Measurements from ENCODE around the gene BCCIP.

BCCIP gene

DNA sequence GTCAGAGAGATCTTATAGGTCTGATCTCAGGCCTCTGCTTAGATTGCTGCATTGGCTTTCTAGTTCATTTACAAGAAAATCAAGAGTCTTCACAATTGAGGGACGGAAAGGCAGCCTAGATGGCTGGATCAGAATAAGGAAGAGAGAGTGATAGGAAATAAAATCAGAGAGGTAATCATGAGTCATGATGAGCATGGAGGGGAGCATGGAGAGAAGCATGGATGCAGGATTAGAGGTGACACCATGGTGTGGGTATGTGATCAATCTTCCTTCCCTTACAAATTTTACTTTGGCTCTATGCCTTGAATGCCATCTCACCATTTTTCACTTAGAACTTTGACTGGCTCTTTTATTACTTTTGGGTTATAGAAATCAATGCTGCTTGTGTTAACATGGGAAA lies 1.4 kb downstream of the BCCIP start:
- H3K9ac ChIP-seq (ENCODE audit: low read length), result peak overlapping the region; percentile 99
- no peak overlapping the region for H2BK15ac ChIP-seq (ENCODE audit: low read depth, poor library complexity, severe bottlenecking)
- no peaks in the 10 kb centered on the region for H3K9me3 ChIP-seq (ENCODE audit: control insufficient read depth, low read length)
- no peak overlapping the region for H4K8ac ChIP-seq (ENCODE audit: low read length)
- H2AK5ac ChIP-seq (ENCODE audit: low read length, severe bottlenecking), result no peak overlapping the region
- peak overlapping the region in 1 of 2 experiments; percentile 100 for H3K4me3 ChIP-seq (ENCODE audit: insufficient read depth in 1 of 2, low read depth in 1 of 2, low read length in 2 of 2)
- no peak overlapping the region for H4K91ac ChIP-seq (ENCODE audit: low read length)
- no peaks in the 10 kb centered on the region for H3K27me3 ChIP-seq (ENCODE audit: control insufficient read depth in 1 of 2, insufficient read depth in 1 of 2, low read length in 2 of 2)
- H2BK12ac ChIP-seq (ENCODE audit: low read length in 2 of 2), result no peak overlapping the region
- H3K4me1 ChIP-seq (ENCODE audit: control insufficient read depth, insufficient read depth, low read depth, low read length), result peaks cover 9% of the 10 kb centered on the region
- no peak overlapping the region for H3K4ac ChIP-seq (ENCODE audit: low read depth in 1 of 2, low read length in 2 of 2)
- no peak overlapping the region for H3K14ac ChIP-seq (ENCODE audit: low read length in 2 of 2)
- H3K4me2 ChIP-seq (ENCODE audit: low read length, poor library complexity, severe bottlenecking), result peak overlapping the region; percentile 90
- H2BK120ac ChIP-seq (ENCODE audit: low read depth, low read length), result no peak overlapping the region
- H3K79me1 ChIP-seq (replicated peaks; ENCODE audit: low read length, poor library complexity, severe bottlenecking), result peaks cover 31% of the 10 kb centered on the region
- H3K23ac ChIP-seq (ENCODE audit: low read length in 2 of 2), result no peak overlapping the region
- H3K18ac ChIP-seq (ENCODE audit: low read depth in 1 of 2, low read length in 2 of 2), result no peak overlapping the region
- peaks cover 4 to 38% of the 10 kb centered on the region in 2 experiments for H3K36me3 ChIP-seq (ENCODE audit: control insufficient read depth in 1 of 2, insufficient read depth in 2 of 2, low read depth in 1 of 2, low read length in 2 of 2)
- WGBS, result 68% methylated on average over 1 of the region's 1 CpG
- H2AFZ ChIP-seq (ENCODE audit: low read depth, low read length), result no peak overlapping the region
- H2BK5ac ChIP-seq (ENCODE audit: low read depth, low read length, poor library complexity, severe bottlenecking), result no peak overlapping the region
- H3K27ac ChIP-seq (ENCODE audit: low read length, poor library complexity, severe bottlenecking), result no peak overlapping the region
- DNase-seq, result peak; percentile 22

DNA sequence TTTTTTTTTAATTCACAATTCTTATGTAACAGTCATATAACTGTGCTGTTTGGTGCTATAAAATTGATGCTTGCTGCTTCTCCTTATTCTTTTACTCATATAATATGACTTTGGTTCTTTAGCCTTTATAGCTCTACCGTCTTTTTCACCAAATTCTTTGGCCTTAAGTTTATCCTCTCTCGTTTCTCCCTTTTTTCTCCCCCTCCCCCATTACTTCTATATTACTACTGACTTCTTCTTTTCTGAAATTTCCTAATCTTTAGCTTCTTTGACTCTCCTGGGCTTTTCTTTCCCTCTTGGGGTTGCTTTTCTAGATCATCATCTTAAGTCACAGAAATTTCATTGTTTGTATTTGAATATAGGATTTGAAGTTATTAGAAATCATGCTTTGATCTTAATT lies 3.8 kb downstream of the BCCIP start:
- Histone ChIP-seq H2BK12ac (ENCODE audit: low read length in 2 of 2) (no peak overlapping the region), H3K4me3 (ENCODE audit: insufficient read depth in 1 of 2, low read depth in 1 of 2, low read length in 2 of 2) (no peak overlapping the region), H3K14ac (ENCODE audit: low read length in 2 of 2) (no peak overlapping the region), H3K9ac (ENCODE audit: low read length) (no peak overlapping the region), H3K4ac (ENCODE audit: low read depth in 1 of 2, low read length in 2 of 2) (no peak overlapping the region), H2AFZ (ENCODE audit: low read depth, low read length) (no peak overlapping the region), H2BK15ac (ENCODE audit: low read depth, poor library complexity, severe bottlenecking) (no peak overlapping the region), H3K4me1 (ENCODE audit: control insufficient read depth, insufficient read depth, low read depth, low read length) (peaks cover 4% of the 10 kb centered on the region), H3K23ac (ENCODE audit: low read length in 2 of 2) (no peak overlapping the region), H2AK5ac (ENCODE audit: low read length, severe bottlenecking) (no peak overlapping the region), H3K27ac (ENCODE audit: low read length, poor library complexity, severe bottlenecking) (no peak overlapping the region), H3K4me2 (ENCODE audit: low read length, poor library complexity, severe bottlenecking) (no peak overlapping the region), H3K9me3 (ENCODE audit: control insufficient read depth, low read length) (no peaks in the 10 kb centered on the region), H3K27me3 (ENCODE audit: control insufficient read depth in 1 of 2, insufficient read depth in 1 of 2, low read length in 2 of 2) (no peaks in the 10 kb centered on the region), H2BK5ac (ENCODE audit: low read depth, low read length, poor library complexity, severe bottlenecking) (no peak overlapping the region), H4K91ac (ENCODE audit: low read length) (no peak overlapping the region), H3K36me3 (ENCODE audit: control insufficient read depth in 1 of 2, insufficient read depth in 2 of 2, low read depth in 1 of 2, low read length in 2 of 2) (peaks cover 4 to 62% of the 10 kb centered on the region in 2 experiments), H3K18ac (ENCODE audit: low read depth in 1 of 2, low read length in 2 of 2) (no peak overlapping the region), H3K79me1 (replicated peaks; ENCODE audit: low read length, poor library complexity, severe bottlenecking) (peaks cover 23% of the 10 kb centered on the region), H2BK120ac (ENCODE audit: low read depth, low read length) (no peak overlapping the region), H4K8ac (ENCODE audit: low read length) (no peak overlapping the region)
- DNase-seq, result no peak
- WGBS, result 97% methylated on average over 2 of the region's 2 CpGs

DNA sequence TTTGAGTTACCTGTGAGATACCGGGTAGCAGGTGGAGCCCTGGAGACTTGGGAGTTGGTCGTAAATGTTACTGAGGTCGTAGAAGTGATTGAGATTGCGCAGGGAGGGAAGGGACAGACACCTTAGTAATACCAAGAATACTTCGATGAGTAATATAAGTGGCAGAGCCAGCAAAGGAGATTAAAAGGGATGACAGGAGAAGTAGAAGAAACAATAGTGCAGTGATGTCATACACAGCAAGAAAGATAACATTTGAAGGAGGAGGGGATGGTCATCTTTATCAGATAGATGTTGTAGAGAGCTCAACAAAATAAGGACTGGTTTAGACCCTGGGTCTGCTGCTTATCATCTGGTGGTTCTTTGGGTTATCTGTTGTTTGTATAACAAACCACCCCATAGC lies 5.0 kb downstream of the BCCIP start:
- H4K91ac ChIP-seq (ENCODE audit: low read length), result no peak overlapping the region
- DNase-seq, result no peak
- no peak overlapping the region for H3K4me3 ChIP-seq (ENCODE audit: insufficient read depth in 1 of 2, low read depth in 1 of 2, low read length in 2 of 2)
- no peak overlapping the region for H3K4ac ChIP-seq (ENCODE audit: low read depth in 1 of 2, low read length in 2 of 2)
- H3K14ac ChIP-seq (ENCODE audit: low read length in 2 of 2), result no peak overlapping the region
- H2BK5ac ChIP-seq (ENCODE audit: low read depth, low read length, poor library complexity, severe bottlenecking), result no peak overlapping the region
- H2BK15ac ChIP-seq (ENCODE audit: low read depth, poor library complexity, severe bottlenecking), result no peak overlapping the region
- peaks cover 2% of the 10 kb centered on the region for H3K4me1 ChIP-seq (ENCODE audit: control insufficient read depth, insufficient read depth, low read depth, low read length)
- no peak overlapping the region for H3K18ac ChIP-seq (ENCODE audit: low read depth in 1 of 2, low read length in 2 of 2)
- WGBS, result 93% methylated on average over 5 of the region's 5 CpGs
- H2BK12ac ChIP-seq (ENCODE audit: low read length in 2 of 2), result no peak overlapping the region
- H3K27me3 ChIP-seq (ENCODE audit: control insufficient read depth in 1 of 2, insufficient read depth in 1 of 2, low read length in 2 of 2), result no peaks in the 10 kb centered on the region
- no peak overlapping the region for H2AK5ac ChIP-seq (ENCODE audit: low read length, severe bottlenecking)
- H3K79me1 ChIP-seq (replicated peaks; ENCODE audit: low read length, poor library complexity, severe bottlenecking), result peaks cover 26% of the 10 kb centered on the region
- H4K8ac ChIP-seq (ENCODE audit: low read length), result no peak overlapping the region
- peaks cover 11 to 74% of the 10 kb centered on the region in 2 experiments for H3K36me3 ChIP-seq (ENCODE audit: control insufficient read depth in 1 of 2, insufficient read depth in 2 of 2, low read depth in 1 of 2, low read length in 2 of 2)
- H3K4me2 ChIP-seq (ENCODE audit: low read length, poor library complexity, severe bottlenecking), result no peak overlapping the region
- no peak overlapping the region for H3K23ac ChIP-seq (ENCODE audit: low read length in 2 of 2)
- H2AFZ ChIP-seq (ENCODE audit: low read depth, low read length), result no peak overlapping the region
- no peak overlapping the region for H2BK120ac ChIP-seq (ENCODE audit: low read depth, low read length)
- H3K9ac ChIP-seq (ENCODE audit: low read length), result no peak overlapping the region
- no peaks in the 10 kb centered on the region for H3K9me3 ChIP-seq (ENCODE audit: control insufficient read depth, low read length)
- H3K27ac ChIP-seq (ENCODE audit: low read length, poor library complexity, severe bottlenecking), result no peak overlapping the region

DNA sequence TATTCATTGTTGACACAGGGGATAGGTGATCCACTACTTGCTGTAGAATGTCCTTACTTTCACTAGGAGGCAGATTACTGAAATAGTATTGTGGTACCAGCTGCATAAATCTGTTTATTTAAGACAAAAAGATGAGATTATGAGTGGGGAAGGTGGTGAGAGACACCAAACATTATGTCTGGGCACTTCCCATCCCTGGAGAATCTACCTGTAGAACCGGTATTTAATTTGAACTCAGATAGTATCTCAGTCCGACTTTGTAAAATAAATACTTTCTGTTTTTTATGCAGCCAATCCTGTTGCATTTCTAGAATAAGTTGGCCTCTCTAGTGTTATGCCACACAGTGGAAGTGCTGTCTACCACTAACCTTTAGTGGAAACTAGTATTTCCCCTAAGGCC lies 13.4 kb downstream of the BCCIP start:
- no peak for DNase-seq
- 88% methylated on average over 2 of the region's 2 CpGs for WGBS

More for the DNA sequence above, 13.4 kb downstream of the BCCIP start:
- Histone ChIP-seq H3K4me1 (ENCODE audit: control insufficient read depth, insufficient read depth, low read depth, low read length) (peaks cover 4% of the 10 kb centered on the region), H3K79me1 (replicated peaks; ENCODE audit: low read length, poor library complexity, severe bottlenecking) (peaks cover 18% of the 10 kb centered on the region), H3K4me3 (ENCODE audit: insufficient read depth in 1 of 2, low read depth in 1 of 2, low read length in 2 of 2) (no peak overlapping the region), H3K18ac (ENCODE audit: low read depth in 1 of 2, low read length in 2 of 2) (no peak overlapping the region), H3K9me3 (ENCODE audit: control insufficient read depth, low read length) (no peaks in the 10 kb centered on the region), H2AK5ac (ENCODE audit: low read length, severe bottlenecking) (no peak overlapping the region), H3K4ac (ENCODE audit: low read depth in 1 of 2, low read length in 2 of 2) (no peak overlapping the region), H3K36me3 (ENCODE audit: control insufficient read depth in 1 of 2, insufficient read depth in 2 of 2, low read depth in 1 of 2, low read length in 2 of 2) (peaks cover 46 to 90% of the 10 kb centered on the region in 2 experiments), H3K23ac (ENCODE audit: low read length in 2 of 2) (no peak overlapping the region), H4K8ac (ENCODE audit: low read length) (no peak overlapping the region), H3K9ac (ENCODE audit: low read length) (no peak overlapping the region), H2BK5ac (ENCODE audit: low read depth, low read length, poor library complexity, severe bottlenecking) (no peak overlapping the region), H2BK120ac (ENCODE audit: low read depth, low read length) (no peak overlapping the region), H2BK15ac (ENCODE audit: low read depth, poor library complexity, severe bottlenecking) (no peak overlapping the region), H3K27me3 (ENCODE audit: control insufficient read depth in 1 of 2, insufficient read depth in 1 of 2, low read length in 2 of 2) (no peaks in the 10 kb centered on the region), H2AFZ (ENCODE audit: low read depth, low read length) (no peak overlapping the region), H3K14ac (ENCODE audit: low read length in 2 of 2) (no peak overlapping the region), H3K27ac (ENCODE audit: low read length, poor library complexity, severe bottlenecking) (no peak overlapping the region), H3K4me2 (ENCODE audit: low read length, poor library complexity, severe bottlenecking) (no peak overlapping the region), H4K91ac (ENCODE audit: low read length) (no peak overlapping the region), H2BK12ac (ENCODE audit: low read length in 2 of 2) (no peak overlapping the region)

All from mesenchymal stem cell (in vitro differentiated cells and primary cell).